HG03196 (cell line): Measurements from ENCODE around the gene RHNO1.

Experiments used
- ATAC-seq: cut with Tn5 transposase; IDR thresholded peaks from one replicate; pipeline ENCODE4 v1.9.1; 2021; ENCODE audit not compliant: unreplicated experiment

Gene RHNO1

GRCh38 chr12:2900642-2901041, 23.6 kb downstream of the RHNO1 start:
- no peak for ATAC-seq

DNA sequence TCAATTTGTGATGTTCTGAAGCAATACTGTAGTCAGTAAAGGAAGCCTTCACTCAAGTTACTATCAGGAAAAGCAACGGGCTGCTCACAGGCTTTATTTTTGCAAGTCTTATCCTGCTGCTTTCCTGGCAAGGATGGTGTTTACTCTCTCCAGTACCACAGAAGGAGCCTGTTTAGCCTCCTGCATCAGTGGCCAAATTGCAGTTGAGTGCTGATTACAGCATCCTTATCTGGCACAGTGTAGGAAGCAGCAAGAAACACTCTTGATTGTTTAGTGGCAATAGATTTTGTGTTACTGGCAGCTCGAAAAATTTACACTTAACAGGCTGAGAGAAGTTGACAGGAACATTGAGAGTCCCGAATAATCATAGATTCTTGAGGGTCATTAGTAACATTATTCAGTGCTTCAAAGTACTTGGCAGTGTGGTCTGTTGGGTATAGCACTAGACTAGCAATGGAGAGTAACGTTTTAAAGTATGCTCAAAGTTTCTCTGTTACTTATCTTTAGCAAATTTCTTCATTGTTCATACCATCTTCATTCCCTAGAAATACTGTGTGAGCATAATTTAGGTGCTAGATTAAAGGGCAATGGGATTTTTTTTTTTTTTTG, 25.4 kb downstream of the RHNO1 start:
- ATAC-seq, result no peak

DNA sequence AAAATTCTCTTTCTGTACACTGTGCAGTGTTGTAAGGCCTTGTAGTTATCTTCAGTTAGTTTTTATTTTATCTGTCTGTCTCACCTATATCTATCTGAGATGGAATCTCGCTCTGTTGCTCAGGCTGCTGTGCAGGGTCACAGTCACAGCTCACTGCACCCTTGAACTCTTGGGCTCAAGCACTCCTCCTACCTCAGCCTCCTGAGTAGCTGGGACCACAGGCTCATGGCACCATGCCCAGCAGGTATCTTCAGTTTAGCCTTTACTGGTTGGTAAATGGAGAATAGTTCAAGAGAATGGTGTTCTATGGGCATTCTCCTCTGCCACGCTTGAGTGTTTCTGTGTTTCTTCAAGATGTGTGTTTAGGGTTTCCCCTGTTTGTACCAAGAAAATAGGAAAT, 27.2 kb downstream of the RHNO1 start:
- ATAC-seq, result no peak

DNA sequence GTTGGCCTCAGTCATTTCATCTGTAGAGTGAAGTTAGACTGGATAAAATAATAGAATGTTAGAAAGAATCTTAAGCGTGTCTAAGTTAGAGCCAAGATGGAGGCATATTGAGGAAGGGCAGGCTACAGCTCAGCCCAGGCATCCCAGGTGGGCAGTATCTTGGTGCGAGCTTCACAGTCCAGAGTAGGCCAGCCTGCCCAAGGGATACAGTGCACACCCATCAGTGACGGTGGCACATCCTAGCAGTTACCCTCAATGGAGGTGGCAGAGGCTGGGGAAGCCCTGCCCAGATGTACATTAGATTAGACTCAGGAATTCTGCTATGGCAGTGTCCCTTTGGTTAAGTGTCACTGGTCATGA, 35.2 kb downstream of the RHNO1 start:
- ATAC-seq, result no peak

DNA sequence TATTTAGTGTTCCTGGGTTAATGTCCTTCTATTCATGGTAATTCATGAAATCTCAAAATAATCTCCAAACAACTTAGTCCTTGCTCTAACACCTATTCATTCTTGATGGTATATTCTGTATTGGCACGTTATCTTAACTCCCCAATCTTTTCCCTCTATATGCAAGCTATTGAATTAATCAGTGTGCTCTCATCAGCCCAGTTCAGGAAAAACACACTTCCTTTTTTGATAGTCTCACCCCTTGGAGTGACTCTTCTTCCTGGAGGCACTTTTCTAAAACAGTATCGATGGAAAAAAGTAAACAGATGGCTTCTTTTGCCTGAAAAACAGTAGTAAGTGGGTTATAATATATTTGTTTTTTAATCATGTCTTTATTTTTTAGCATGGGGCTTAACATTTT, 42.2 kb downstream of the RHNO1 start:
- no peak for ATAC-seq

DNA sequence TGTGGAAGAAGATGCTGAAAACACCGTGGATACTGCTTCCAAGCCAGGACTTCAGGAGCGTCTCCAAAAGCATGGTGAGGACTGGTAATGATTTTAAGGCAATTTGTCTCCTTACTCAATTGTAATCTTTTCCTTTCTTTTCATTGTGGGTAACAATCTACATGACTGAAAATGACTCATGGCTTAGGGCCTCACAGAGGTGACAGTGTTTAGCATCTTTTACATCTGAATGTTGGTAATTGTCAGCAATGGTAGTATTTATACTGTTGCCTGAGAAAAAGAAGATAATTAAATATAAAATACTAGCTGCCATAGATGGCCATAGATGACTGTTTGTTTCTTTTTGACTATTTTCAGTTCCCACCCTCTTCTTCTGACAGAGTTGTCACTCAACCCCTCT, 45.3 kb downstream of the RHNO1 start:
- ATAC-seq, result no peak

- no peak for ATAC-seq
Measured at GRCh38 chr12:2923057-2923456, 46.0 kb downstream of the RHNO1 start.

DNA sequence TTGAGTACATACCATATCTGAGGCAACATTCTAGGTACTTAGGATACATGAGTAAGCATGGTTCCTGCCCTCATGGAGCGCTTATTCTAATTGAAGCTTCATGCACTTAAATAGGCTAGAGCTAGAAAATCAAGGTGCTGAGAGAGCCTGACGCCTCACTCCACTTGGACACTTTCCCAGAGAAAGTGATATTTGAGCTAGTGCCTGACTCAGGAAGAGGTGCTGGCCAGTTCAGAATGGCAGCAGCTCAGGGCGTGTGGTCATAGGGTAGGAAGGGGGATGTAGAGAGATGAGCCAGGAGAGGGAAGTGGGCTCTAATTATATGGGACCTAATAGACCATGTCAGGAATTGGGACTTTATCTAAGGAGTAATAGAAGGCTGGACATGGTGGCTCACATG, 47.0 kb downstream of the RHNO1 start:
- ATAC-seq, result no peak

GRCh38 chr12:2925322-2925995, 48.4 kb downstream of the RHNO1 start:
- no peak for ATAC-seq

GRCh38 chr12:2930865-2931264, 53.8 kb downstream of the RHNO1 start:
- ATAC-seq, result no peak

GRCh38 chr12:2933586-2933985, 56.6 kb downstream of the RHNO1 start:
- no peak for ATAC-seq

DNA sequence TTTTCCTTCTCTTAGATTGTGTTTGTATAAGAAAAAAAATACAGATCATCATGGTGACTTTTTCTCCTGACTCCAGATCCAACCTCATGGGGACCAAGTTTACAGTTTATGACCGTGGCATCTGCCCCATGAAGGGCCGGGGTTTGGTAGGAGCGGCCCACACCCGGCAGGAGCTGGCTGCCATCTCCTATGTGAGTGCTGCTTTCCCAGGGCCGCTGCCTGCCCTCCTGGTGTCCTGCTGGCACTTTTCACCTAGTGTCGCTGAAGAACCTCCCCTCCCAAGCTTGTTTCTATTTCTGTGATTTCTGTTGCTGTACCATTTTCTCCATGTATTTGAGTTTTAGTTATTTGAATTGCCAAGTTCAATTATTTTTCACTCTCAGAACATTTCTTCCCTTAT, 57.3 kb downstream of the RHNO1 start:
- no peak for ATAC-seq

- ATAC-seq, result no peak
Measured at GRCh38 chr12:2936301-2936700, 59.3 kb downstream of the RHNO1 start.

DNA sequence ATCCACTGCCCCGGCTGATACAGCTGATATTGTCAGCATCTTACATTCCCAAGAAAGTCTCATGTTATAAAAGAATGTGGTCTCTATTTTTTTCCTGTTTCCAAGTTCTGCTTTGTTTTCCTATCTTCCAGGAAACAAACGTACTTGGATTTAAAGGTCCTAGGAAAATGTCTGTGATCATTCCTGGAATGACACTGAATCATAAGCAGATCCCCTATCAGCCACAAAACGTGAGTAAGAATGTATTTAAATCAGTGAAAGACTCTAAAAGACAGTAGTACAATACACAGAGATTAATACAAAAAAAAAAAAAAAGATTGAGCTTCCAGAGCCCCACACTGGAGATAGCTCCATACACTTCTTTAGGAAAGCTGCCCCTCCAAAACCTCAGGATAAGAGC, 60.5 kb downstream of the RHNO1 start:
- ATAC-seq, result no peak
